Smooth muscle cell (in vitro differentiated cells): Measurements from ENCODE around the gene LRGUK. TPM values are rescaled to one million over a fixed set of nuclear protein-coding genes. Genes with fewer than 3 reads are reported as not detected.
"Not testable (repeated sequence)": the region's sequence is repeated elsewhere in the genome, so short reads cannot be mapped to it uniquely, and the experiment has no call there.

Experiments
- DNase-seq: peaks from one replicate; lab custom pipeline; 2025; ENCODE audit not compliant: unreplicated experiment; lab: John Stamatoyannopoulos, UW
- H2AFZ ChIP-seq: fragments of 200-600 bp; sonication (generic); 2 replicates; pipeline ENCODE4 v1.6.0; 2016; ENCODE audit warnings: antibody characterized with exemption, low read depth, mild to moderate bottlenecking
- H3F3A ChIP-seq: fragments of 200-600 bp; sonication (generic); 2 replicates; pipeline ENCODE4 v1.6.0; 2017; ENCODE audit warnings: antibody characterized with exemption, low read depth
- H3K27ac ChIP-seq: fragments of 200-600 bp; sonication (generic); 2 replicates; pipeline ENCODE4 v1.5.1; 2016; ENCODE audit warnings: low read depth, mild to moderate bottlenecking
- H3K27me3 ChIP-seq: fragments of 200-600 bp; sonication (generic); 2 replicates; pipeline ENCODE4 v1.6.1; 2016; ENCODE audit warnings: low read depth, mild to moderate bottlenecking
- H3K36me3 ChIP-seq: fragments of 200-600 bp; sonication (generic); 2 replicates; pipeline ENCODE4 v1.5.1; 2016; ENCODE audit warnings: low read depth
- H3K4me1 ChIP-seq: fragments of 200-600 bp; sonication (generic); 2 replicates; pipeline ENCODE4 v1.5.1; 2016; ENCODE audit warnings: low read depth
- H3K4me2 ChIP-seq: fragments of 200-600 bp; sonication (generic); 2 replicates; pipeline ENCODE4 v1.6.0; 2016; ENCODE audit warnings: mild to moderate bottlenecking
- H3K4me3 ChIP-seq: fragments of 200-600 bp; sonication (generic); 2 replicates; pipeline ENCODE4 v1.5.1; 2016; ENCODE audit warnings: mild to moderate bottlenecking
- H3K79me2 ChIP-seq: fragments of 200-600 bp; sonication (generic); 2 replicates; pipeline ENCODE4 v1.6.0; 2016; ENCODE audit warnings: low read depth, mild to moderate bottlenecking
- H3K9ac ChIP-seq: fragments of 200-600 bp; sonication (generic); 2 replicates; pipeline ENCODE4 v1.6.0; 2016; ENCODE audit warnings: low read depth
- H3K9me3 ChIP-seq: fragments of 200-600 bp; sonication (generic); replicated peaks from 2 replicates; pipeline ENCODE4 v1.5.1; 2016; ENCODE audit warnings: low read depth
- H4K20me1 ChIP-seq: fragments of 200-600 bp; sonication (generic); 2 replicates; pipeline ENCODE4 v1.6.0; 2016; ENCODE audit warnings: low read depth
- WGBS: methylation state at CpG from one replicate; pipeline ENCODE4 v1.1.7; 2016; ENCODE audit warnings: low lambda C conversion rate; 5-methylcytosine and 5-hydroxymethylcytosine counted together
- polyA plus RNA-seq: library from polyadenylated mRNA; unstranded; fragments of >200 nt; fragmentation: Nextera tagmentation; extraction: Ambion mirVana; gene quantifications from 2 replicates; pipeline ENCODE4 v1.2.1, GENCODE V29; 2016
- total RNA-seq: library from RNA; depleted of rRNA; stranded (reverse); fragments of >200 nt; gene quantifications from 2 replicates; pipeline ENCODE4 v1.2.3, GENCODE V29; 2014
- TF ChIP-seq, protein P1 (sequence below): fragments of 200-600 bp; sonication (generic); IDR thresholded peaks from 2 replicates; pipeline ENCODE4 v1.5.1; 2017; ENCODE audit warnings: borderline replicate concordance, mild to moderate bottlenecking, antibody characterized with exemption; ENCODE audit not compliant: insufficient read depth, poor library complexity, severe bottlenecking

The LRGUK gene
- total and polyA plus RNA-seq, 2 experiments from 2014 or later, result 0.18 TPM; not detected in 1

DNA sequence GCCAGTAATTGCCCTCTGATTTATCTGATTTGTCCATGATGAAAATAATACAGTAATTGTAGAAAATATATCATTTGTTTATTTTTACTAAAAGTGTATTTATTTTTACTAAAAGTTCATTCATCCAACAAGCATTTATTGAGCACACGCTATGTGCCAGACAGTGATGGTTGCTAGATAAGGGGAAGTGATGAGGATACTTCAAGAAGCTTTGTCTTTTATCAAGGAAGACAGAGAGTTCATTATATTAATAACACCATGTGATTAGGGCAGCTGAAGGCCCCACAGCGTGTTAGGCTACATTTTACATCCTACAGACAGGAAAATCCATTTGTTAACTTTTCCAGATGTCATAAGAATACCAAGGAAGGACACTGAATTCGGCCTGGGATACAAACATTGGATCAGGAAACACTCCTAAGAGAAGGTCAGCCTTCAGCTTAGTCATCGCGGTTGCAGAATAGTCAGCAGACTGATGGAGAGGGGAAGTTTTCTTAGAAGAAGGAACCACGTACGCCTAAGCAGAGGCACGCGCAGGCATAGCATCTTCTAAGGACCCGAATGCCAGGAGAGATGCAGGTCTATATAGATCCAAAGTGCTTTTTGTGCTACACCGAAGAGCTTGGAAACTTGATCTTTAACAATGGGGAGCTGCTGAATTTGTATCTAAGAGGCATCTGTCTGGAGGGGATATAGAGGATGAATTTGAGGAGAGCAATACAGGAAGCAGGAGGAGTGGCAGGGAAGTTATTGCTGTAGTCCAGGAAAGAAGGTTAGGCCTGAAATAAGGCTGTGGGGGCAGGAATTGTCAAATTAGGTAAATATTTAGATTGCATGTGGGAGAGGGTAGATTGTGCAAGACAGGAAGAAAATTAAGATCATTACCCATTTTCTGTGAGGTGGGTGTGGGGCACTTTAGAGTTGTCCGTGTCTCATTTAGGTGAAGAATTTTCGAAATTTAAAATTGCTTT, 85.7 kb downstream of the LRGUK start:
- WGBS, result 76% methylated on average over 13 of the region's 13 CpGs
- H3F3A ChIP-seq, result no peaks in the 10 kb centered on the region
- no peak overlapping the region for H3K4me2 ChIP-seq
- no peak for DNase-seq
- no peaks in the 10 kb centered on the region for H3K9me3 ChIP-seq
- H3K79me2 ChIP-seq, result no peaks in the 10 kb centered on the region
- H3K4me1 ChIP-seq, result no peaks in the 10 kb centered on the region
- TF ChIP-seq, protein P1, sequence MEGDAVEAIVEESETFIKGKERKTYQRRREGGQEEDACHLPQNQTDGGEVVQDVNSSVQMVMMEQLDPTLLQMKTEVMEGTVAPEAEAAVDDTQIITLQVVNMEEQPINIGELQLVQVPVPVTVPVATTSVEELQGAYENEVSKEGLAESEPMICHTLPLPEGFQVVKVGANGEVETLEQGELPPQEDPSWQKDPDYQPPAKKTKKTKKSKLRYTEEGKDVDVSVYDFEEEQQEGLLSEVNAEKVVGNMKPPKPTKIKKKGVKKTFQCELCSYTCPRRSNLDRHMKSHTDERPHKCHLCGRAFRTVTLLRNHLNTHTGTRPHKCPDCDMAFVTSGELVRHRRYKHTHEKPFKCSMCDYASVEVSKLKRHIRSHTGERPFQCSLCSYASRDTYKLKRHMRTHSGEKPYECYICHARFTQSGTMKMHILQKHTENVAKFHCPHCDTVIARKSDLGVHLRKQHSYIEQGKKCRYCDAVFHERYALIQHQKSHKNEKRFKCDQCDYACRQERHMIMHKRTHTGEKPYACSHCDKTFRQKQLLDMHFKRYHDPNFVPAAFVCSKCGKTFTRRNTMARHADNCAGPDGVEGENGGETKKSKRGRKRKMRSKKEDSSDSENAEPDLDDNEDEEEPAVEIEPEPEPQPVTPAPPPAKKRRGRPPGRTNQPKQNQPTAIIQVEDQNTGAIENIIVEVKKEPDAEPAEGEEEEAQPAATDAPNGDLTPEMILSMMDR, result no peak
- H4K20me1 ChIP-seq, result no peaks in the 10 kb centered on the region
- no peak overlapping the region for H3K9ac ChIP-seq
- H2AFZ ChIP-seq, result no peak overlapping the region
- no peak overlapping the region for H3K27ac ChIP-seq
- H3K36me3 ChIP-seq, result no peaks in the 10 kb centered on the region
- H3K27me3 ChIP-seq, result no peaks in the 10 kb centered on the region
- H3K4me3 ChIP-seq, result no peak overlapping the region

DNA sequence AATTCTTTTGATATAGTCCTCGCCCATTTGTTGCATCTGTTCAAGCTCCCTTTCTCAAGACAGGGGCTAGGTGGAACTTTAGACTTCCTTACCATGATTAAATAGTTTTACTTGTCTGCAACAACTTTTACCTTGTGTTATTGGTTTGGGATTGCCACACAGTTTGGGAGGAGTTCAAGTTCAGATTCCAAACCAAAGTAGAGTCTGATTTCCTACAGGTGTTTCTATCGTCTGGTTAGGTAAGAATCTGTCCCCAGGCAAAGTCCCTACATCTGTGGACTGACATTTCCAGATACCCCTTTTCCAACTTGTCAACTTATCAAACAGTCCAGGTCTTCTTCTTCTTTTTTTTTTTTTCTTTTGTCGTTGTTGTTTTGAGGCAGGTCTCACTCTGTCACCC, 93.1 kb downstream of the LRGUK start:
- H3K9ac ChIP-seq, result no peak overlapping the region
- TF ChIP-seq, protein P1, result no peak
- no peaks in the 10 kb centered on the region for H3K4me1 ChIP-seq
- H2AFZ ChIP-seq, result no peak overlapping the region
- no peak overlapping the region for H3K4me2 ChIP-seq
- H3F3A ChIP-seq, result no peaks in the 10 kb centered on the region
- no peaks in the 10 kb centered on the region for H4K20me1 ChIP-seq
- H3K9me3 ChIP-seq, result no peaks in the 10 kb centered on the region
- 87% methylated on average over 3 of the region's 3 CpGs for WGBS
- no peaks in the 10 kb centered on the region for H3K27me3 ChIP-seq
- H3K79me2 ChIP-seq, result no peaks in the 10 kb centered on the region
- no peak for DNase-seq
- H3K4me3 ChIP-seq, result no peak overlapping the region
- H3K36me3 ChIP-seq, result no peaks in the 10 kb centered on the region
- no peak overlapping the region for H3K27ac ChIP-seq

DNA sequence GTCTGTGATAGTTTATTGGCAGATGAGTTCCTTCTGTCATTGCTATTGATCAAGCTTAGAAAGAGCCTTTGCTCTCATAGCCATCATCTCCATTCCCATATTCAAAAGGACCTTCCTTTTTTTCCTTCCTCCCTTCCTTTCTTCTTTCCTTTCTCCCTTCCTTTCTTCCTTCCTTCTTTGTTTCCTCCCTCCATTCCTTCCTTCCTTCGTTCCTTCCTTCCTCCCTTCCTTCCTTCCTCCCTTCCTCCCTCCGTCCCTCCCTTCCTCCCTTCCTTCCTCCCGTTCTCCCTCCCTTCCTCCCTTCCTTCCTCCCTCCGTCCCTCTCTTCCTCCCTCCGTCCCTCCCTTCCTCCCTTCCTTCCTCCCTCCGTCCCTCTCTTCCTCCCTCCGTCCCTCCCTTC, 104.2 kb downstream of the LRGUK start:
- not testable (repeated sequence) for H3K4me1 ChIP-seq, H3F3A ChIP-seq, H4K20me1 ChIP-seq, H3K4me3 ChIP-seq, DNase-seq, H2AFZ ChIP-seq, H3K9ac ChIP-seq, H3K27me3 ChIP-seq, H3K36me3 ChIP-seq, H3K4me2 ChIP-seq, H3K79me2 ChIP-seq, H3K9me3 ChIP-seq, H3K27ac ChIP-seq
- 28% methylated on average over 7 of the region's 7 CpGs for WGBS

DNA sequence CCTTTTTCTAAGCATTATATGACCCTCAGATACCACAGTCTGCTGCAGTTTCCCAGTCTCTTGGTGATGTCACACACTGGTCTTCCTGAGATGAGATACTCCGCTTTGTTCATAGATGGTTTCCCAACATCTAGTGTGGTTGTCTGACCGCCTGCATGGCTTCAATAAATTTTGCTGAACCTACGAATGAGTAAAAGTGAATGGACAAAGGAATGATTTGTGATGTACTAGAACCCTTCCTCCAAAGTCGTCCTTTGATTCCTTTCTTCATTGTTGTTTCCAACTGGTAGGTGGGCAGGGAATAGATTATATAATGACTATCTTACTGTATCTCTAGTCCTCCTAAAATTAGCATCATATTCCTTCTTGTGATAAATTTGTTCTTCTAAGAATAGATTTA, 107.1 kb downstream of the LRGUK start:
- no peaks in the 10 kb centered on the region for H3K79me2 ChIP-seq
- TF ChIP-seq, protein P1, result no peak
- no peak overlapping the region for H3K27ac ChIP-seq
- no peaks in the 10 kb centered on the region for H4K20me1 ChIP-seq
- H3K4me1 ChIP-seq, result no peaks in the 10 kb centered on the region
- H3K27me3 ChIP-seq, result no peaks in the 10 kb centered on the region
- no peak overlapping the region for H2AFZ ChIP-seq
- H3K4me3 ChIP-seq, result no peak overlapping the region
- DNase-seq, result no peak
- H3K4me2 ChIP-seq, result no peak overlapping the region
- H3K36me3 ChIP-seq, result no peaks in the 10 kb centered on the region
- H3K9me3 ChIP-seq, result no peaks in the 10 kb centered on the region
- H3K9ac ChIP-seq, result no peak overlapping the region
- no peaks in the 10 kb centered on the region for H3F3A ChIP-seq
- WGBS, result 90% methylated on average over 4 of the region's 4 CpGs
